ENCODE measurements around the gene GARIN5B.
"Not testable (repeated sequence)": the region's sequence is repeated elsewhere in the genome, so short reads cannot be mapped to it uniquely, and the experiment has no call there.

GARIN5B gene

DNA sequence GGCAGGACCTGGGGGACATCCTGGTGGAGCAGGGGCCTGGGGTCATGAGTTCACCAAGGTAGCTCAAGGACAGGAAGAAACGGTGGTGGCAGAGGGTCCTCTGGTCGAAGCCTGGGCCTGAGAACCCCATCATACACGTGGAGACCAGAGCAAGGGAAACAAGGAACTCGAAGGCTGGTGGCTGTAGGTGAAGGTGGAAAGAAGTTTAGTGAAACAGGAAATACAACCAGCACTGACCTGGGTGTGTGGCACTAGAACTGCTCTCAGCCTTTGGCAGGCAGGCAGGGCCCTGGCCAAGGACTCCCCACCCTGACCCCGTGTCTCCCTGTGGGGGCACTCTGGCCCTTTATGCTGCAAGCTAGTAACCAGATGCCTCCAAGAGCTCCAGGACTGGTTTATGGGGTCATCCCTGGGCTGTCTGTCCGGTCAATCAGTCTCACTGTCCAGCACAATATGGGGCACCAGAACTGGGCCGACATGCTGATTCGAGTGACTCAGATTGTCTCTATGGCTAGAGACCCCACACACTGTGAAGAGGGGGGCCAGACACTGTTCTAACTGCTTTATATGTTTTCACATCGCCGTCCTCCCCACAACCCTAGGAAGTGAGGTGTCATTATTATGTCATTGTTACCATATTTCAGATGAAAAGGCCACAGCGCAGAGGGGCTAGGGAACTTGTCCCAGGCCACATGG lies 12.3 kb downstream of the GARIN5B start:
- DNase-seq (ENCODE audit: low read depth in 2 of 2) = no peak

DNA sequence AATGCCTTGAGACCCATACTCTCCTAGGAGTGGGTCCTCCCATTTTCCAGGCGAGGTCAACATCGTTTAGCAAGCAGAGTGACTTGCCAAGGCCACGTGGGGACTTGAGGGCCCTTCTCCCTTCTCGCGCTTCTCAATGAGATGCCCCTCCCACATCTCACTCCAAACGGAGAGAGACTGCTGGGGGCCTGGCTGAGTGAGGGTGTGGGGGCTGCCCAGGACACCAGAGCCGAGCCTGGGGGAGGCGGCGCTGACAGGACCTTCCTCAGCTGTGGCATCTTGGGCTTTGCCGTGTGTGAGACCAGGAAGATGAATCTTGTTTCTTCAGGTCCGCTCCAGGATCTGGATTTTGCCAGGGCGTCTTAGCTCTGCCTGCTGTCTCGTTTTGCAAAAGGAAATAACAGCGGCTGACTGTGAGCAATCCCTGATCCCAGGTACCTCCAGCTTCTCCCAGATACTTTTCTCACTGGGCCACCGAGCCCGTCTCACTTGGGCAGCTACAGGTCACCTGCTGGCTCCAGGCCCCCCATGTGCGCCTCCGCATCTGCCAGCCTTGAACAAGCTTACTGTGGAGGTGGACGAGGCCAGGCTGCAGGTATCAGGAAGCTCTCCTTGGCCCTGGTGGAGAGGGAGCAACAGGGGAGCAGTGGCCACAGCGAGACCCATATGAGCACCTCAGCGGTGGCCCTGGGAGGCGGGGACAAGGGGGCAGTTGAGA lies 14.6 kb downstream of the GARIN5B start:
- no peak for DNase-seq (ENCODE audit: low read depth in 2 of 2)

DNA sequence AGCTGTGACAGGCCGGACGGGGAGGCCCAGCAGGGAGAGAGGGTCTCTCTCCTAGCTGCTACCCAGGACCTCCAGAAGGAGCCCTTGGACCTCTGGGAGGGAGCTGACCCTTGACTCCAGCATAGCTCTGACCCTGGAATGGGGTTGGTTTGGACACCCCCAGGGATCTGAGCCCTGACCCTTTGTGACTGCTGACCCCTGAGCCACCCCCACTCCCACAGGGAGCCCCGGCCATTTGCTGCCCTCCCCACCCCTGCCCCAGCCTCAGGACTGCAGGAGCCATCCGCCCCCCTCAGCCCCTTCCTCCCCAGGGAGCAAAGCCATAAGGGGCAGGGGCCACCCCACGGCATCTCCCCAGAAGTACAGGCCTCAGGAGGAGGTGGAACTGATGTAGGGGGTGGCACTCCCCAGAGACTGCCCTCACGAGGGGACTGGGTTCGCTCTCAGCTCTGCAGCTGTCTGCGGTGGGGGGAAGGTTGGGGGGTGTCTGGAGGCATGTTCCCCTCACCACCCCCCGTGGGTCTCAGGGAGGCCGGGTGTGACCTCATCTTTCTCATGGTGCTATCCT lies 15.5 kb downstream of the GARIN5B start:
- no peak for DNase-seq (ENCODE audit: low read depth in 2 of 2)

DNA sequence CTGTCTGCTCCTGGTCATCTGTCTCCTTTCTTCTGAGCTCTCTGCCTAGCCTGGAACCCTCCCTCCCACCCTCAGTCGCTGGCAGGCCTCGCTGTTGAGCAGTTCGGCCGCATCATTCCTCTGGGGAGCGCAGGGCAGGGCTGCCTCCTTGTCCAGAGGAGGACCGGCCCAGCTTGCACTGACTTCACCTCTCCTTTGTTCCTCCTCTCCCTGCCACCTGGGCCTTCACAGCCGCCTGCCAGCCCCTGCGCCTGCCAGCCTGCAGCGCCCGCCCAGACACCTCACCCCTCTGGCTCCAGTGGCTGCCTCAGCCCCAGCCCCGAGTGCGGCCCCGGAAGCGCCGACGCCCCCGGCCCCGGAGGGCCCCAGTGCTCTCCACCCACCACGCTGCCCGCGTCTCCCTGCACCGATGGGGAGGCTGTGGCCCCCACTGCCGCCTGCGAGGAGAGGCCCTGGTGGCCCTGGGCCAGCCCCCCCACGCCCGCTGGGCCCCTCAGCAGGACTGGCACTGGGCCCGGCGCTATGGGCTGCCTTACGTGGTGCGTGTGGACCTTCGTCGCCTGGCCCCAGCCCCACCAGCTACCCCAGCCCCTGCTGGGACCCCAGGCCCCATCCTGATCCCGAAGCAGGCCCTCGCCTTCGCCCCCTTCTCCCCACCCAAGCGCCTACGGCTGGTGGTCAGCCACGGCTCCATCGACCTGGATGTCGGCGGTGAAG lies 16.2 kb downstream of the GARIN5B start:
- DNase-seq (ENCODE audit: low read depth in 2 of 2) = no peak

DNA sequence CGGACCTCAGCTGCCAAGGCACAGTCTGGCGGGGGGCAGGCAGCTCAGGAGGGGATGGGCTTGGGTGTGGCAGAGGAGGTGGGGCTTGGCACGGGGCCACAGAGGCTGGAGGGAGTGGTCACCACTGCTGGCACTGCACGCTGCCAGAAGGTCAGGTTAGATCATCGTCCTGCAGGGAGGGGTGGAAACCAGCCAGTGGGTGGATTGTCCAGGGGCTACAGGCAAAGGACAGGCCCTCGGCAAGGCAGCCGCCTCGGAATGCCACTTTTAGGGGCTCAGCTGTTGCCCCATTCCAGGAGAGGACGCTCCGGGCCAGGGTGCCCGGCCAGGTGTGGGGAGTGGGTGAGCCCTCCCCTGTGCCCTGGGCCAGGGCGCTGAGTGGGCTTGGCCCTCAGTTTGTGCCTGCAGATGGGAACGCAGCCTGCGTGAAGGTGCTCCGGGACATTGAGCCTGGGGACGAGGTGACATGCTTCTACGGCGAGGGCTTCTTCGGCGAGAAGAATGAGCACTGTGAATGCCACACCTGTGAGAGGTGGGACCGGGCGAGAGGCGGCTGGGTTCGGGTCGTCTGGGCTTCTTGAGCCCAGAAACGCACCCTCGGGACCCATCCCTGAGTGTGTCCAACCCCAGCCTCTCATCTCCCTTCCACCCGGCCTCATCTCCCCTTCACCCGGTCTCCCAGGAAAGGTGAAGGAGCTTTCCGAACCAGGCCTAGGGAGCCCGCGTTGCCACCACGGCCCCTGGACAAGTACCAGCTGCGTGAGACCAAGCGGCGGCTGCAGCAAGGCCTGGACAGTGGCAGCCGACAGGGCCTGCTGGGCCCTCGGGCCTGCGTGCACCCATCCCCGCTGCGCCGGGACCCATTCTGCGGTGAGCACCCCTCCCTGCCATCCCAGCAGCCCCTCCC lies 17.0 kb downstream of the GARIN5B start:
- DNase-seq (ENCODE audit: low read depth in 2 of 2) = no peak

DNA sequence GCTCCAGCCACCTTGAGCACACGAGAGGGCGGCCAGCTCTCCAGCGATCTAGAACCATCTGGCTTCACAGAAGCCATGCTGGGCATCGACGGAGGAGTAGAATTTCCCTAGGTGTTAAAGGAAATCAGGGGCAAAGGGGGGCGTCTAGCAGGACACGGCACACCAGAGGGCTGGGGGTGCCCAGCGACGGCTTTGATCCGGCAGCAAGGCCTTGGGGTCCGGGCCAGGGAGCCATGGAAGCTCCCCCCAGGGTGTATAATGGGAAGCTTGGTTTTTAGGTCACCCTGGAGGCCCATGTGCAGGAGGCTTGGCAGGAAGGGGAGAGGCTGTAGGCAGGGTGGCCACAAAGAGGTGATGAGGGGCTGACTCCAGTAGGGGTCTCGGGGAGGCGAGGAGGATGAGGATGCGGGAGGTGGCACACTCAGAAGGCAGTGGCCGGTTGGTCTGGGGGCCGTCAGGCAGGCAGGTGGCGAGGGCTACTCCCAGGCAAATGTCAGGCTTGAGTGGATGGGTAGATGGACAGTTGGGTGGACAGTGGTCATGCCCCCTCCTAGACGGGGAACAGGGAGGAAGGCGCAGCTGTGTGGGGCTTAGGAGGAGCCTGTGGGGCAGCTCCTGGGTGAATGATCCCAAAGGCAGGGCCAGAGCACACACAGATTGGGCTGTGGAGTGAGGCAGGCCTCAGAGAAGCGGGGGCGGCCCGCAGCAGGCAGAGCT lies 17.8 kb downstream of the GARIN5B start:
- DNase-seq (ENCODE audit: low read depth in 2 of 2) = no peak

DNA sequence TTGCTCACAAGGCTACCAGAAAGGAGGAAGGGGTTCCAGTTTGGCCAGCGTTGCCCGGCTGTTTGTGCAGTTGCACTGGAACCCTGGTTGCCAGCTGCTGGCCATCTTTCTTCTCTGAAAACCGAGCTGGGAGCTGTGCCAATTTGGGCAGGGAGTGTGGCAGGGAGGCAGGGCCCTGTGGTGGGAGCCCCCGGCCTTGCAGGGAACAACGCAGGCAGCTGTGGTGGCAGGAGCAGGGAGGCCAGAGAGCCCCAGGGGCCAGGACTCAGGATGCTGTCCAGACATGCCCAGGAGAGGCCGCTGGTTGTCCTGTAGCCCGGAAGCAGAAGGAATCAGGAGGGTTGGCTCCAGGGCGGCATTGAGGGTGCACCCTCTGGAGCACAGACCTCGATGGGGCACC lies 18.6 kb downstream of the GARIN5B start:
- no peak for DNase-seq (ENCODE audit: low read depth in 2 of 2)

DNA sequence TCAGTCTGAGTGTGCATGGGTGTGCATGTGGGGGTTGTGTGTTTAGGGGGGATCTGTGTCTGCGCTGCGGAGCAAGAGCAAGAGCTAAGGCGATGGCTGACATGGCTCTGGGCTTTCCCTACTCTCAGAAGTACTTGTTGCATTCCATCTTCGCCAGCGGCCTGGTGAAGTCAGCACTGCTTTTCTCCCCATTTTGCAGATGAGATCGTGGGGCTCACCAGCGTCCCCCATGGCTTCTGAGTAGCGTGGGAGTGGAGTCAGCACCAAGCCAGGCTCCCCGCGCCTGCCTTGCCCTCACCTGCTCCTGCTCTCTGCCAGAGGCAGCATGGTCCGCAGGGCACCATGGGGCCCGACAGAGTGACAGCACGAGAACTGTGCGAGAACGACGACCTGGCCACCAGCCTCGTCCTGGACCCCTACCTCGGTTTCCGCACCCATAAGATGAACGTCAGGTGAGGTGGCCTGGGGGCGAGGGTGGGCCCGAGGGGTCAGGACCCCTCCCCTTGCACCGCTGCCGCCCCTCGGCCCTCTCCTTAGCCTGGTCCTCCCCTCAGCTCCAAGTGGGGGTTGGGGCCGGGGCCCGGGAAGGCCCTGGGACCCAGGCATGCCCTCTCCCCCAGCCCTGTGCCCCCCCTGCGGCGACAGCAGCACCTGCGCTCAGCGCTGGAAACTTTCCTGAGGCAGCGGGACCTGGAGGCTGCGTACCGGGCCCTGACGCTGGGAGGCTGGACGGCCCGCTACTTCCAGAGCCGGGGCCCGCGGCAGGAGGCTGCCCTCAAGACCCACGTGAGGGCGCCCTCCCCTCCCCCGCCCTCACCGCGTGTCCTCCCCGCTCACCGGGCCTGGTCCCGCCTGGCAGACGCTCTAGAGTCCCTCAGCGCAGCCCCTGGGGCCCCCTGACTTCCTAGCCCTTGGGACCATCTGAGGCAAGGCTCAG lies 21.2 kb downstream of the GARIN5B start:
- DNase-seq (ENCODE audit: low read depth in 2 of 2) = no peak

DNA sequence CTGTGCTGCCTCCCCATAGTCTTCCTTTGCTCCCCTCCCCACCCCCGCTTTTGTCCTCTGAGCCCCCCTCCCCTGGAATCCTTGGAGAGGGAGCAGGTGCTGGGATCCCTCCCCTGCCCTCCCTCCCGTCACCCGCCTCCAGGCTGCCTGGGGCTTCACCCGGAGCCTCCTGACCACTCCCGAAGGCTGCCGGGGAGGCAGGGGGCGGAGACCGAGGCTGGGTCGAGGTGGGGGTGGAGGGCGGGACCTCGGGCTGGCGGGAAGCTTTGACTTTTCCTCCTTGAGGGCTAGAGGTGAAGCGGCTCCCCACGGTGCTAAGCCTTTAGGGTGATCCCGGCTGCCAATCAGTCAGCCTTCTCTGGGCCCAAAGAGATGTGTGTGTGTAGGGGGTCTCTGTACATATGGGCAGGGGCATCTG lies 21.9 kb downstream of the GARIN5B start:
- peak; percentile 17 to 30 for DNase-seq (ENCODE audit: low read depth in 2 of 2)

DNA sequence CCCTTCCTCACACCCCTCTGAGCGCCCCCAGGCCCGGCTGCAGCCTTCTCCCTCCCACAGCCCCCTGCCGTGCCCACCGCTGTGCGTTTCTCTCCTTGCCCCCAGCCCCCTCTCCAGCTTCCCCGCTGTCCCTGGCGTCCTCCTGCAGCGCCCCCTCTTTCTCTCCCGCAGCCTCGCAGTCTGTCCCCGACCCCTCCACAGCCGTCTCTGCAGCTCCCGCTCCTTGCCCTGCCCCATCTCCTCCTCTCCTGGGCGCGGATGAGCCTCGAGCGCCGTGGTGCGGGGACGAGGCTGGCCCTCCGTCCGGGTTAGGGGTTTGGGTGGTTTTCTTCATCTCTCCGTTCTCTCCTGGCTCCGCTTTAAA lies 22.3 kb downstream of the GARIN5B start:
- DNase-seq (ENCODE audit: low read depth in 2 of 2) = no peak

DNA sequence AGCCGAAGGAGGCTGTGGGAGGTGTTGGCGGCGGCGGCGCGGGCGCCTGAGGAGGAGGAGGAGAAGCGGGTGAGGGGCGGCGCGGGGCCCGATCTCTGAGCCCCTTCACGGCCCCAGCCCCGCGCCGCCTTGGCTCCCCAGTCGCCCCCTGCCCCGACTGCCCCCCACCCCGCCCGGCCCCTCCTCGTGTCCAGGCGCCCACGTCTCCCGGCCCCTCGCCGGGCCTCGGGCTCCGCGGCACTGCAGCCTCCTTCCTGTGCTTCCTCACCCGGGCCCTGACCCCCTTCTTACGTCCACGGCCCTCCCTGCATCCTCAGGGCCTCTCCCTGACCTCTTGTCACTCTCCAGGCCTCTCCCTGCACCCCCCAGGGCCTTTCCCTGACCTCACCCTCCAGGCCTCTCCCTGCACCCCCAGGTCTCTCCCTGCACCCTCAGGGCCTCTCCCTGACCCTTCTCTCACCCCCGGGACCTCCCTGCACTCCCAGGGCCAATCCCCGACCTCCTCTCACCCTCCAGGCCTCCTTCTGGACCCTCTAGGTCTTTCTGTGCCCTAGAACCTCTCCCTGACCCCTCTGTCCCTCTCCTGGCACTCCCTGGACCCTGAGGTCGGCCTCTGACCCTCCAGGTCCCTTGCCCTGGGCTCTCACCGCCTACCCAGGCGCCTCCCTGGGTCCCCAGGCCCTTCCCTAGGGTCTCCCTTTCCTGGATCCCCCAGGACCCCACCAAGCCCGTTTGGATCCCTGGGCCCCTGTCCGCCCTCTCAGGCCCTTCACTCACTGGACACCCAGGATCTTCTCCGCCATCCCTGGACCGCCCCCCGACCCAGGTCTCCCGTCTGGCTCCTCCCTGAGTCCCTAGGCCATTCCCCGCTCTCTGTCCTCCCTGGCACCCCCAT lies 22.9 kb downstream of the GARIN5B start:
- DNase-seq (ENCODE audit: low read depth in 2 of 2) = no peak

DNA sequence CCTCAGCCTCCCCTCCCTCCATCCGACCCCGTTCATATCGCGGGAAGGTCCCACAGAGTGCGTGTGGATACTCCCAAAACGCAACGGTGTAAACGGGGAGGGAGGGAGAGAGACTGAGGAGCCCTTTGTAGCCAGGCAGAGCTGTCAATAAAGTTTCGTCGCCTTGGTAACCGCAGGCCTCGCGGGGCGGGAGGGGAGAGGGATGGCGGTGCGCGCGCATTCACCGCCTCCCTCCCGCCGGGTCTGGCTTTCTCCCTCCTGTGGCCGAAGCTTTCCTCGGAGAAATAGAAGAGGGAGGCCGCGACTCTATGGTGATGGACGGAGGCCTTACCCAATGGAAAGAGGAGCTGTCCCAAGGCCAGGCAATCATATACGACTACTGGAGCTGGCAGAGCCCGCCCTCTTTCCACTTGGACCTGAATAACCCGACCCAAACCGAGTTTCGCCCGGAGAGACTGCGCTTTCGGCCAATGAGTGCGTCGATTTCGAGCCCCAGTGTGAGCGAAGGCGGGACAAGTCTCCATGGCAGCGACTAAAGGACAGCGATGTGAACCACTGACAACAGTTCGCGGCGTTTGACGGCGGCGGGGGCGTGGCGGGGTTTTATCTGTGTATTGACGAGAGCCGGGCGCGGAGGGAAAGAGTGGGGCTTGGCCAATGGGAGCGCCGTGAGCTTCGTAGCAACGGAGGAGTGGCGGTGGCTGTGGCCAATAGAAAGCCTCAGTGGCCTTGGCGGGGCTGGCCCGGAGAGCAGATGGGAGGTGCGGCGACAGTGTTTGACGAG lies 23.8 kb downstream of the GARIN5B start, which contains the start of gene KMT5C:
KMT5C (plus strand) TSS at position 772 of the 784 bp plus-strand sequence. CDS start 2,061 bp downstream, outside the sequence.
- peak; percentile 100 for DNase-seq (ENCODE audit: low read depth in 2 of 2)

DNA sequence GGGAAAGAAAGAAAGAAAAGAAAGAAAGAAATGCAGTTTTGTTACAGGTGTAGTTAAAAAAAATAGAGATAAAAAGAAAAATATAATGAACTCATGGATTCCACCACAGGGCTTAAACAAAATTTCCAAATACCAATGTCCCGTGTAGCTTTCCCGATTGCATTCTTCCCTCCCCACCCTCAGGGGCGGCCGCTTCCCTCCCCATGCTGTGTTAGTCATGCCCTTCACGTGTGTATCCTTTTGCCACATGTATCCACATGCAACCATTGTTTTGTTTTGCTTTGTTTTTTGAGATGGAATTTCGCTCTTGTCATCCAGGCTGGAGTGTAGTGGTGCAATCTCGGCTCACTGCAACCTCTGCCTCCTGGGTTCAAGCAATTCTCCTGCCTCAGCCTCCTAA lies 27.0 kb downstream of the GARIN5B start:
- no peak for DNase-seq (ENCODE audit: low read depth in 2 of 2)

DNA sequence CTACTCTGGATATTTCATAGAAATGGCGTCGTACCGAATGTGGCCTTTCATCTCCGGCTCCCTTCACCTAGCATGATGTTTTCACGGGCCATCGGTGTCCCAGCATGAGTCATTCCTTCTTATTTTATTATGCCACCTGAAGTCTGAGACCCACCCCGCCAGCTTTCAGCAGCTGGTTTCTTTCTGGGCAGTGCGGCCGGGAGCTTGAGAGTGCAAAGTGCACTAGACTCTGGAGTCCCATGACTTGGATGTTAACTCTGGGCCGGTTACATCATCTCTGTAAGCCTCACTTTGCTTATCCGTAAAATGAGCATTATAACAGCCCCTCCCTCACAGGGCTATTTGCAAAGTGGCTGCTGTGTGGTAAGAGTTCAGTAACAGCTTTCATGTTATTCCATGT lies 29.2 kb downstream of the GARIN5B start:
- no peak for DNase-seq (ENCODE audit: low read depth in 2 of 2)

DNA sequence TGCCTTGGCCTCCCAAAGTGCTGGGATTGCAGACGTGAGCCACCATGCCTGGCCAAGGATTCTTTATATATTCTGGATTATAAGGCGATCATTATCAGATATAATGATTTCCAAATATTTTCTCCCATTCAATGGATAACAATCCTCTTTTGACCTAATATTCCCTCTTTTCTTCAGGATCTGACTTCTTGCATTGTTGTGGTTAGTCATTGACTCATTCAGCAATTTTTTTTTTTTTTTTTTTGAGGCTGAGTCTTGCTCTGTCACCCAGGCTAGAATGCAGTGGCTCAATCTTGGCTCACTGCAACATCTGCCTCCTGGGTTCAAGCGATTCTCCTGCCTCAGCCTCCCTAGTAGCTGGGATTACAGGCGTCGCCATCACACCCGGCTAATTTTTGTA lies 33.3 kb downstream of the GARIN5B start:
- DNase-seq (ENCODE audit: low read depth in 2 of 2) = not testable (repeated sequence)

DNA sequence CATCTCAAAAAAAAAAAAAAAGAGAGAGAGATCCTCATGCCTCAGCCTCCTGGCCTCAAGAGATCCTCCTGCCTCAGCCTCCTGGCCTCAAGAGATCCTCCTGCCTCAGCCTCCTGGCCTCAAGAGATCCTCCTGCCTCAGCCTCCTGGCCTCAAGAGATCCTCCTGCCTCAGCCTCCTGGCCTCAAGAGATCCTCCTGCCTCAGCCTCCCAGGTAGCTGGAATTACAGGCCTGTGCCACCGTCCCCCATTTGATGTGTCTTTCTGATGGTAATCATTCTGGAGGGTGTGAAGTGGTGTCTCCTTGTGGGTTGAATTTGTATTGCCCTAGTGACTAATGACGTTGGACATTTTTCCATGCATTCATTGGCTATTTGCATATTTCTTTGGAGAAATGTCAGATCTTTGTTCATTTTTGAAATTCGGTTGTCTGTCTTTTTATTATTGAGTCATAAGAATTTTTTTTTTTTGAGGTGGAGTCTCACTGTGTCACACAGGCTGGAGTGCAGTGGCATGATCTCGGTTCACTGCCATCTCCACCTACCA lies 34.2 kb downstream of the GARIN5B start:
- not testable (repeated sequence) for DNase-seq (ENCODE audit: low read depth in 2 of 2)

DNA sequence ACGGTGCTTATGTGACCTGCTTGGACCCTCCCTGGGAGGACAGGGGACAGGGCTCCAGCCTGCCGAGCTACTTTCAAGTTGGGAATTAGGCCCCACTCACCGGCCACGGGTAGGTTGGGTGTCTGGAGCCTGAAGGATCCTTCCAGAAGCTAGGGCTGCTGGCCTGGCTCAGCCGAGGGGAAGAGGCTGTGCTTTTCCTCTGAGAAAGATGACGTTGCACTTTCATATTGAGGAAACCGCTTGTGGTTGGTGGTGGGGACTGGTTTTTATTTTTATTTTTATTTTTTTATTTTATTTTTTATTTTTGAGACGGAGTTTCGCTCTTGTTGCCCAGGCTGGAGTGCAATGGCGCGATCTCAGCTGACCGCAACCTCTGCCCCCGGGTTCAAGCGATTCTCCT lies 37.9 kb downstream of the GARIN5B start, which contains the start of gene TMEM150B:
TMEM150B (minus strand) TSS at position 170 of the 400 bp plus-strand sequence. CDS start 4,305 bp downstream, outside the sequence.
- DNase-seq (ENCODE audit: low read depth in 2 of 2) = no peak
